Fibroblast of lung (primary cell): ENCODE results near the gene PFKM. TPM values are rescaled to one million over a fixed set of nuclear protein-coding genes. Genes with fewer than 3 reads are reported as not detected.

Source experiments
- DNase-seq, 2 donors: peaks; one replicate each; pipeline versions ENCODE4 v3.0.0 to v3.0.0-alpha.2; 2010; ENCODE audit warnings: low read depth in 2 of 2
- H2AFZ ChIP-seq: 2 replicates; pipeline ENCODE4 v1.5.1; 2012; ENCODE audit warnings: low read length, control low read depth, inconsistent platforms
- H3K27ac ChIP-seq: 2 replicates; pipeline ENCODE4 v1.5.1; 2011; ENCODE audit warnings: low read length, control low read depth; ENCODE audit not compliant: insufficient read depth
- H3K27me3 ChIP-seq: 2 replicates; pipeline ENCODE4 v1.5.1; 2011; ENCODE audit warnings: mild to moderate bottlenecking, low read length; ENCODE audit not compliant: control insufficient read depth, insufficient read depth
- H3K36me3 ChIP-seq: 2 replicates; pipeline ENCODE4 v1.5.1; 2011; ENCODE audit warnings: low read length; ENCODE audit not compliant: control insufficient read depth, insufficient read depth
- H3K4me1 ChIP-seq: 2 replicates; pipeline ENCODE4 v1.5.1; 2011; ENCODE audit warnings: low read length; ENCODE audit not compliant: control insufficient read depth, insufficient read depth; ENCODE audit errors: extremely low read depth
- H3K4me2 ChIP-seq: 2 replicates; pipeline ENCODE4 v1.5.1; 2011; ENCODE audit warnings: low read length, control low read depth; ENCODE audit not compliant: insufficient read depth; ENCODE audit errors: extremely low read depth
- H3K4me3 ChIP-seq, 4 experiments: fragments of 200-600 bp in 1 of 4; sonication (generic) in 1 of 4; replicated peaks in 1 of 4; 2 replicates each; pipeline ENCODE4 v1.5.1; 2011 to 2016; ENCODE audit warnings: low read length in 4 of 4, low read depth in 3 of 4, mild to moderate bottlenecking in 3 of 4, control low read depth in 2 of 4, inconsistent platforms in 1 of 4, mixed read lengths in 1 of 4; ENCODE audit not compliant: insufficient read depth in 1 of 4; ENCODE audit errors: control extremely low read depth in 1 of 4
- H3K79me2 ChIP-seq: 2 replicates; pipeline ENCODE4 v1.5.1; 2012; ENCODE audit warnings: mild to moderate bottlenecking, low read length, inconsistent platforms; ENCODE audit not compliant: control insufficient read depth, insufficient read depth
- H3K9ac ChIP-seq: 2 replicates; pipeline ENCODE4 v1.5.1; 2011; ENCODE audit warnings: mild to moderate bottlenecking, low read length, control low read depth; ENCODE audit not compliant: insufficient read depth
- H3K9me3 ChIP-seq: 2 replicates; pipeline ENCODE4 v1.5.1; 2012; ENCODE audit warnings: low read depth, low read length; ENCODE audit not compliant: control insufficient read depth, insufficient read depth
- H4K20me1 ChIP-seq: 2 replicates; pipeline ENCODE4 v1.5.1; 2011; ENCODE audit warnings: low read length; ENCODE audit not compliant: control insufficient read depth, insufficient read depth; ENCODE audit errors: extremely low read depth
- CTCF ChIP-seq, 2 donors: IDR thresholded peaks in 1 of 2; conservative IDR thresholded peaks in 1 of 2; 1 replicate in 1 of 2; 2 replicates in 1 of 2; pipeline ENCODE4 v1.5.1; 2011 to 2012; ENCODE audit warnings: low read length in 2 of 2, control low read depth in 1 of 2, inconsistent platforms in 1 of 2, low read depth in 1 of 2, mild to moderate bottlenecking in 1 of 2
- EZH2 ChIP-seq: IDR thresholded peaks from 2 replicates; pipeline ENCODE4 v1.5.1; 2012; ENCODE audit warnings: low read length, control low read depth, mild to moderate bottlenecking; ENCODE audit errors: missing control alignments
- polyA plus RNA-seq, 2 donors: library from polyadenylated mRNA; depleted of rRNA in 1 of 2; stranded (reverse) in 1 of 2; unstranded in 1 of 2; fragments of >200 nt; gene quantifications; 2 replicates each; pipeline ENCODE4 v1.2.1, GENCODE V29; 2011 to 2012; ENCODE audit warnings: missing spikeins in 1 of 2
- total RNA-seq: library from RNA; depleted of rRNA; stranded (reverse); fragments of >200 nt; gene quantifications from 2 replicates; pipeline ENCODE4 v1.2.1, GENCODE V29; 2014

PFKM gene
- total and polyA plus RNA-seq, 2 donors (not counting 1 experiment from before 2014, with no cell fraction given): 88.4 to 98.9 TPM

GRCh38 chr12:48156652-48157017 lies 37.5 kb downstream of the PFKM start:
- Histone ChIP-seq H3K27ac (peak overlapping the region; percentile 32), H3K79me2 (peaks cover 11% of the 10 kb centered on the region), H2AFZ (peak overlapping the region; percentile 42), H3K4me1 (peaks cover 2% of the 10 kb centered on the region), H4K20me1 (no peaks in the 10 kb centered on the region), H3K9me3 (no peaks in the 10 kb centered on the region), H3K27me3 (no peaks in the 10 kb centered on the region), H3K4me2 (peak overlapping the region; percentile 98), H3K4me3 (peak overlapping the region; percentile 58 to 100 (median 84)), H3K36me3 (no peaks in the 10 kb centered on the region), H3K9ac (peak overlapping the region; percentile 52)
- no peak for TF ChIP-seq CTCF (conservative IDR thresholded peaks at IDR 0.05 in 1 of 2, IDR thresholded peaks at IDR 0.05 in 1 of 2; ENCODE audit: low read depth in 1 of 2, low read length in 2 of 2)
- TF ChIP-seq EZH2: no peak
- no peak for DNase-seq

- Histone ChIP-seq H3K4me1 (peaks cover 2% of the 10 kb centered on the region), H2AFZ (peak within 1 kb of the TSS; percentile 88), H3K27ac (peak within 1 kb of the TSS; percentile 32), H3K27me3 (no peaks in the 10 kb centered on the region), H3K79me2 (peaks cover 11% of the 10 kb centered on the region), H3K9me3 (no peaks in the 10 kb centered on the region), H3K9ac (peak within 1 kb of the TSS; percentile 52), H3K4me3 (peak within 1 kb of the TSS; percentile 58 to 100 (median 84)), H3K36me3 (no peaks in the 10 kb centered on the region), H3K4me2 (peak within 1 kb of the TSS; percentile 98), H4K20me1 (no peaks in the 10 kb centered on the region)
- TF ChIP-seq CTCF (conservative IDR thresholded peaks at IDR 0.05 in 1 of 2, IDR thresholded peaks at IDR 0.05 in 1 of 2; ENCODE audit: low read depth in 1 of 2, low read length in 2 of 2) (peak in 1 of 2 donors; percentile 44), EZH2 (no peak)
- peak; percentile 95 to 98 for DNase-seq
Measured at GRCh38 chr12:48157018-48157888, 38.1 kb downstream of the PFKM start, which contains the start of gene ASB8. ASB8 (minus strand) TSS chr12:48157515; CDS start chr12:48153496, 4,019 bp downstream.

- Histone ChIP-seq H2AFZ (peak overlapping the region; percentile 47), H3K4me2 (peak overlapping the region; percentile 64), H3K27ac (peak overlapping the region; percentile 8), H3K9me3 (no peaks in the 10 kb centered on the region), H3K79me2 (peaks cover 11% of the 10 kb centered on the region), H3K9ac (no peak overlapping the region), H3K36me3 (no peaks in the 10 kb centered on the region), H3K4me3 (peak overlapping the region in 2 of 4 experiments; percentile 89 to 100), H4K20me1 (no peaks in the 10 kb centered on the region), H3K27me3 (no peaks in the 10 kb centered on the region), H3K4me1 (peaks cover 2% of the 10 kb centered on the region)
- TF ChIP-seq CTCF (conservative IDR thresholded peaks at IDR 0.05 in 1 of 2, IDR thresholded peaks at IDR 0.05 in 1 of 2; ENCODE audit: low read depth in 1 of 2, low read length in 2 of 2): no peak
- TF ChIP-seq EZH2: no peak
- DNase-seq: no peak
Measured at GRCh38 chr12:48157889-48158370, 38.8 kb downstream of the PFKM start.
